Caco-2 (cell line): ENCODE results near the gene COL26A1. TPM values are rescaled to one million over a fixed set of nuclear protein-coding genes. Genes with fewer than 3 reads are reported as not detected.

ENCODE experiments used
- BruUV-seq: library from RNA; stranded (reverse); fragments of 400-500 nt; replicated peaks from 2 replicates; lab custom pipeline; 2021; lab: Mats Ljungman, UMichigan
- CTCF ChIA-PET: fragments of 300-600 bp; sonication (Branson Sonifier 250); formaldehyde crosslinking; loops from one replicate; lab custom pipeline; 2022; ENCODE audit warnings: antibody characterized with exemption; lab: Charles Lee
- POLR2A ChIA-PET: fragments of 300-600 bp; sonication (Branson Sonifier 250); formaldehyde crosslinking; loops from one replicate; lab custom pipeline; 2022; ENCODE audit warnings: antibody characterized with exemption; lab: Charles Lee
- DNase-seq, 2 experiments: peaks; one replicate each; pipeline versions ENCODE4 v3.0.0 to v3.0.0-alpha.2; 2020 to 2022
- H3K27me3 ChIP-seq: replicated peaks from 2 replicates; pipeline ENCODE4 v1.6.0; 2011; ENCODE audit warnings: low read length; ENCODE audit not compliant: control insufficient read depth, insufficient read depth
- H3K36me3 ChIP-seq: 2 replicates; pipeline ENCODE4 v1.5.1; 2011; ENCODE audit warnings: low read length; ENCODE audit not compliant: control insufficient read depth, insufficient read depth
- H3K4me1 ChIP-seq: fragments of 250-450 bp; sonication (Bioruptor Pico); 2 replicates; pipeline ENCODE4 v1.5.1; 2020; ENCODE audit warnings: mild to moderate bottlenecking
- H3K4me3 ChIP-seq: 2 replicates; pipeline ENCODE4 v1.5.1; 2011; ENCODE audit warnings: low read depth, mild to moderate bottlenecking, control low read depth, low read length
- H3K9me3 ChIP-seq: fragments of 250-450 bp; sonication (Bioruptor Pico); 2 replicates; pipeline ENCODE4 v1.5.1; 2020; ENCODE audit warnings: mild to moderate bottlenecking, moderate library complexity
- H3K27ac Mint-ChIP-seq: one replicate; pipeline ENCODE4 v1.8.0; 2022; ENCODE audit warnings: mixed read lengths; ENCODE audit not compliant: unreplicated experiment
- H3K27me3 Mint-ChIP-seq: one replicate; pipeline ENCODE4 v1.8.0; 2022; ENCODE audit warnings: mixed read lengths; ENCODE audit not compliant: insufficient read depth, unreplicated experiment
- H3K36me3 Mint-ChIP-seq: one replicate; pipeline ENCODE4 v1.8.0; 2022; ENCODE audit warnings: mild to moderate bottlenecking, mixed read lengths; ENCODE audit not compliant: insufficient read depth, unreplicated experiment
- H3K4me1 Mint-ChIP-seq: one replicate; pipeline ENCODE4 v1.8.0; 2022; ENCODE audit warnings: low read depth, mixed read lengths; ENCODE audit not compliant: unreplicated experiment
- H3K4me3 Mint-ChIP-seq: one replicate; pipeline ENCODE4 v1.8.0; 2022; ENCODE audit warnings: mild to moderate bottlenecking, moderate library complexity, mixed read lengths; ENCODE audit not compliant: unreplicated experiment
- H3K9me3 Mint-ChIP-seq: one replicate; pipeline ENCODE4 v1.8.0; 2022; ENCODE audit warnings: mixed read lengths; ENCODE audit not compliant: unreplicated experiment
- CTCF ChIP-seq, 2 experiments: fragments of 200-600 bp in 1 of 2; IDR thresholded peaks; 1 replicate in 1 of 2; 2 replicates in 1 of 2; pipeline versions ENCODE4 v1.5.1 to v1.8.0; 2011 to 2022; ENCODE audit warnings: antibody characterized with exemption in 1 of 2, control low read depth in 1 of 2, inconsistent platforms in 1 of 2, low read depth in 1 of 2, low read length in 1 of 2, mild to moderate bottlenecking in 1 of 2, moderate library complexity in 1 of 2; ENCODE audit not compliant: insufficient read depth in 1 of 2, severe bottlenecking in 1 of 2, unreplicated experiment in 1 of 2
- intact Hi-C: fragments of 100-400 bp; cut with micrococcal nuclease; formaldehyde crosslinking; loops from one replicate; pipeline ENCODE4 v1.10.0; 2022; ENCODE audit not compliant: unreplicated experiment
- total RNA-seq: library from RNA; stranded (reverse); gene quantifications from 2 replicates; pipeline ENCODE4 v1.2.3, GENCODE V29; 2022

Gene COL26A1
- total RNA-seq, 1 experiment from 2014 or later: 23.3 TPM

GRCh38 chr7:101457001-101457750, 94.5 kb downstream of the COL26A1 start:
- intact Hi-C loops: no loop called here
- no peaks in the 10 kb centered on the region for H3K27me3 Mint-ChIP-seq
- H3K4me1 Mint-ChIP-seq: no peaks in the 10 kb centered on the region
- no peaks in the 10 kb centered on the region for H3K9me3 Mint-ChIP-seq
- no peaks in the 10 kb centered on the region for H3K27me3 ChIP-seq
- no peaks in the 10 kb centered on the region for H3K9me3 ChIP-seq
- ChIA-PET CTCF (no interaction called here), POLR2A (no interaction called here)
- no peak overlapping the region for H3K27ac Mint-ChIP-seq
- TF ChIP-seq CTCF (IDR thresholded peaks at IDR 0.05; ENCODE audit: insufficient read depth in 1 of 2, low read depth in 1 of 2, low read length in 1 of 2, severe bottlenecking in 1 of 2, unreplicated experiment in 1 of 2): no peak
- BruUV-seq: no TSS peak
- H3K36me3 ChIP-seq: no peaks in the 10 kb centered on the region
- peak in 1 of 2 experiments; percentile 2 for DNase-seq
- no peaks in the 10 kb centered on the region for H3K36me3 Mint-ChIP-seq
- H3K4me1 ChIP-seq: peaks cover 8% of the 10 kb centered on the region; the same call in 1 of the 2 replicates
- no peak overlapping the region for H3K4me3 Mint-ChIP-seq
- H3K4me3 ChIP-seq: no peak overlapping the region

GRCh38 chr7:101465131-101465530, 102.5 kb downstream of the COL26A1 start:
- no peaks in the 10 kb centered on the region for H3K4me1 Mint-ChIP-seq
- no peak for TF ChIP-seq CTCF (IDR thresholded peaks at IDR 0.05; ENCODE audit: insufficient read depth in 1 of 2, low read depth in 1 of 2, low read length in 1 of 2, severe bottlenecking in 1 of 2, unreplicated experiment in 1 of 2)
- no peaks in the 10 kb centered on the region for H3K36me3 ChIP-seq
- H3K27me3 Mint-ChIP-seq: no peaks in the 10 kb centered on the region
- ChIA-PET CTCF (interaction anchor here (0.6 to 0.7 kb wide), 3 partner anchors 54 to 100 kb away, joined by 3 to 4 read pairs (median 3); no protein-coding TSS in a partner anchor), POLR2A (no interaction called here)
- no peaks in the 10 kb centered on the region for H3K4me1 ChIP-seq
- no peaks in the 10 kb centered on the region for H3K9me3 Mint-ChIP-seq
- no peak overlapping the region for H3K4me3 ChIP-seq
- no peaks in the 10 kb centered on the region for H3K9me3 ChIP-seq
- peaks cover 13% of the 10 kb centered on the region for H3K36me3 Mint-ChIP-seq
- no peak overlapping the region for H3K27ac Mint-ChIP-seq
- BruUV-seq: no TSS peak
- peak in 1 of 2 experiments; percentile 21 for DNase-seq
- no peaks in the 10 kb centered on the region for H3K27me3 ChIP-seq
- no peak overlapping the region for H3K4me3 Mint-ChIP-seq
- intact Hi-C loops: no loop called here

- Mint-ChIP-seq H3K27me3 (no peaks in the 10 kb centered on the region), H3K9me3 (no peaks in the 10 kb centered on the region), H3K36me3 (peaks cover 13% of the 10 kb centered on the region), H3K4me3 (no peak overlapping the region), H3K4me1 (no peaks in the 10 kb centered on the region), H3K27ac (no peak overlapping the region)
- peak in 1 of 2 experiments; percentile 17 for DNase-seq
- TF ChIP-seq CTCF (IDR thresholded peaks at IDR 0.05; ENCODE audit: insufficient read depth in 1 of 2, low read depth in 1 of 2, low read length in 1 of 2, severe bottlenecking in 1 of 2, unreplicated experiment in 1 of 2): no peak
- Histone ChIP-seq H3K4me1 (no peaks in the 10 kb centered on the region), H3K36me3 (no peaks in the 10 kb centered on the region), H3K4me3 (no peak overlapping the region), H3K27me3 (no peaks in the 10 kb centered on the region), H3K9me3 (no peaks in the 10 kb centered on the region)
- intact Hi-C loops: no loop called here
- ChIA-PET CTCF (interaction anchor here (0.6 to 0.7 kb wide), 3 partner anchors 54 to 101 kb away, joined by 3 to 4 read pairs (median 3); no protein-coding TSS in a partner anchor), POLR2A (no interaction called here)
- BruUV-seq: no TSS peak
Observed at GRCh38 chr7:101465576-101466196, 103.0 kb downstream of the COL26A1 start.
